HepG2 (cell line): ENCODE measurements around the gene JMJD6. TPM values are rescaled to one million over a fixed set of nuclear protein-coding genes. Genes with fewer than 3 reads are reported as not detected.
"Not testable (repeated sequence)": the region's sequence is repeated elsewhere in the genome, so short reads cannot be mapped to it uniquely, and the experiment has no call there.

Experiments
- ATAC-seq: fragments of 200-7000 bp; cut with Tn5 transposase; 3 replicates; pipeline ENCODE4 v1.9.1; 2020; ENCODE audit warnings: mild to moderate bottlenecking, moderate library complexity
- BruUV-seq: library from RNA; stranded (reverse); fragments of 400-500 nt; replicated peaks from 2 replicates; lab custom pipeline; 2021; lab: Mats Ljungman, UMichigan
- CTCF ChIA-PET: fragments of 300-600 bp; formaldehyde crosslinking; extraction: SDS; loops from one replicate; lab custom pipeline; 2021; ENCODE audit warnings: low total read pairs, inconsistent platforms, low intra/inter-chr PET ratio; lab: Yijun Ruan, JAX
- POLR2A ChIA-PET: fragments of 350-600 bp; sonication (Branson Sonifier 250); formaldehyde crosslinking; loops from one replicate; lab custom pipeline; 2020; ENCODE audit warnings: antibody characterized with exemption, inconsistent platforms; lab: Yijun Ruan, JAX
- DNase-seq: peaks from one replicate; pipeline ENCODE4 v3.0.0-alpha.2; 2015; ENCODE audit warnings: low spot score
- FAIRE-seq: peaks from 3 replicates; lab custom pipeline; 2011; peaks lifted over from hg19 to GRCh38; lab: Jason Lieb, UNC
- H2AFZ ChIP-seq: one replicate; pipeline ENCODE4 v1.6.1; 2011; ENCODE audit warnings: low read length, inconsistent platforms
- H3K27ac ChIP-seq: fragments of 300-600 bp; 3 replicates; pipeline ENCODE4 v1.8.0; 2011; ENCODE audit warnings: mixed run types, mild to moderate bottlenecking, mixed read lengths, low read length, inconsistent platforms; ENCODE audit not compliant: insufficient read depth; ENCODE audit errors: extremely low read length
- H3K27me3 ChIP-seq, 2 experiments: fragments of 200-600 bp in 1 of 2; 2 replicates in 1 of 2; 3 replicates in 1 of 2; pipeline versions ENCODE4 v1.6.0 to v1.8.0; 2011; ENCODE audit warnings: low read length in 2 of 2, mild to moderate bottlenecking in 2 of 2, moderate library complexity in 2 of 2, inconsistent platforms in 1 of 2; ENCODE audit not compliant: insufficient read depth in 2 of 2, control insufficient read depth in 1 of 2
- H3K36me3 ChIP-seq, 2 experiments: fragments of 200-600 bp in 1 of 2; replicated peaks in 1 of 2; 2 replicates in 1 of 2; 3 replicates in 1 of 2; pipeline versions ENCODE4 v1.5.1 to v1.8.0; 2011; ENCODE audit warnings: low read length in 2 of 2, inconsistent platforms in 1 of 2; ENCODE audit not compliant: insufficient read depth in 2 of 2, control insufficient read depth in 1 of 2
- H3K4me1 ChIP-seq: 2 replicates; pipeline ENCODE4 v1.5.1; 2012; ENCODE audit warnings: low read length, inconsistent platforms; ENCODE audit not compliant: insufficient read depth
- H3K4me2 ChIP-seq: 2 replicates; pipeline ENCODE4 v1.6.0; 2011; ENCODE audit warnings: low read depth, low read length, inconsistent platforms
- H3K4me3 ChIP-seq, 3 experiments: fragments of 200-600 bp in 1 of 3; sonication (generic), shearing (Covaris generic) in 1 of 3; replicated peaks in 1 of 3; 2 replicates each; pipeline ENCODE4 v1.5.1; 2011 to 2016; ENCODE audit warnings: low read length in 3 of 3, inconsistent platforms in 2 of 3, low read depth in 2 of 3, mild to moderate bottlenecking in 2 of 3, control low read depth in 1 of 3, mixed read lengths in 1 of 3; ENCODE audit not compliant: insufficient read depth in 1 of 3
- H3K79me2 ChIP-seq: one replicate; pipeline ENCODE4 v1.6.1; 2011; ENCODE audit warnings: low read length, inconsistent platforms; ENCODE audit not compliant: insufficient read depth
- H3K9ac ChIP-seq: 2 replicates; pipeline ENCODE4 v1.6.0; 2011; ENCODE audit warnings: mild to moderate bottlenecking, low read depth, low read length, inconsistent platforms; ENCODE audit not compliant: insufficient read depth
- H3K9me3 ChIP-seq: 2 replicates; pipeline ENCODE4 v1.5.1; 2012; ENCODE audit warnings: mild to moderate bottlenecking, low read length
- H4K20me1 ChIP-seq: 2 replicates; pipeline ENCODE4 v1.6.0; 2011; ENCODE audit warnings: inconsistent platforms, mild to moderate bottlenecking, low read length, moderate library complexity; ENCODE audit not compliant: insufficient read depth
- AKAP8 ChIP-seq: sonication (generic); formaldehyde crosslinking; IDR thresholded peaks from 2 replicates; pipeline ENCODE4 v1.5.1; 2020; ENCODE audit warnings: mild to moderate bottlenecking, missing genetic modification reagents
- CHCHD3 ChIP-seq: sonication (generic); formaldehyde crosslinking; IDR thresholded peaks from 2 replicates; pipeline ENCODE4 v1.8.0; 2022; ENCODE audit warnings: mild to moderate bottlenecking, missing genetic modification reagents, moderate library complexity
- FOSL2 ChIP-seq: sonication (generic); formaldehyde crosslinking; IDR thresholded peaks from 2 replicates; pipeline ENCODE4 v1.4.0; 2020; ENCODE audit warnings: missing genetic modification reagents
- MXD4 ChIP-seq: IDR thresholded peaks from 2 replicates; pipeline ENCODE4 v1.6.1; 2016; ENCODE audit warnings: mild to moderate bottlenecking, missing biosample characterization, missing genetic modification reagents
- NCOA2 ChIP-seq: sonication (generic); formaldehyde crosslinking; IDR thresholded peaks from 2 replicates; pipeline ENCODE4 v1.8.0; 2022; ENCODE audit warnings: inconsistent platforms
- NR2C2 ChIP-seq: sonication (generic); formaldehyde crosslinking; IDR thresholded peaks from 2 replicates; pipeline ENCODE4 v1.4.0; 2020; ENCODE audit warnings: missing genetic modification reagents, mild to moderate bottlenecking, moderate library complexity, borderline replicate concordance
- TGIF2 ChIP-seq: IDR thresholded peaks from 2 replicates; pipeline ENCODE4 v1.6.1; 2016; ENCODE audit warnings: control low read depth, missing compliant biosample characterization
- ZFP41 ChIP-seq: sonication (generic); formaldehyde crosslinking; IDR thresholded peaks from 2 replicates; pipeline ENCODE4 v1.4.0; 2020; ENCODE audit warnings: mild to moderate bottlenecking, missing genetic modification reagents, borderline replicate concordance
- ZNF124 ChIP-seq: sonication (generic); formaldehyde crosslinking; IDR thresholded peaks from 2 replicates; pipeline ENCODE4 v1.4.0; 2020; ENCODE audit warnings: missing genetic modification reagents
- ZNF225 ChIP-seq: sonication (generic); formaldehyde crosslinking; IDR thresholded peaks from 2 replicates; pipeline ENCODE4 v1.4.0; 2020; ENCODE audit warnings: mild to moderate bottlenecking, missing genetic modification reagents
- WGBS: methylation state at CpG from one replicate; pipeline ENCODE4 v1.1.6; 2017; ENCODE audit warnings: low lambda C conversion rate; 5-methylcytosine and 5-hydroxymethylcytosine counted together
- in situ Hi-C: cut with HindIII; loops from 2 replicates; pipeline ENCODE4 v1.10.0; 2017; ENCODE audit warnings: low pct_unique_long_range_greater_than_20kb; ENCODE audit not compliant: extremely low pct_ligation_motif_present
- intact Hi-C: fragments of 100-400 bp; cut with micrococcal nuclease; formaldehyde crosslinking; loops from one replicate; pipeline ENCODE4 v1.10.0; 2022; ENCODE audit not compliant: unreplicated experiment
- polyA plus RNA-seq, 8 experiments: library from polyadenylated mRNA; depleted of rRNA in 3 of 8; stranded (reverse) in 7 of 8; unstranded in 1 of 8; fragments of >200 nt; fragmentation: Illumina TruSeq in 4 of 8; extraction: Trizol in 4 of 8; gene quantifications; 2 replicates each; pipeline versions ENCODE4 v1.2.1 to v1.2.3, GENCODE V29; 2011 to 2016; ENCODE audit warnings: low read depth in 4 of 8, missing spikeins in 1 of 8, mixed read lengths in 1 of 8; ENCODE audit not compliant: insufficient read depth in 1 of 8
- total RNA-seq, 5 experiments: library from RNA; depleted of rRNA; stranded (reverse); fragments of >200 nt; fragmentation: Illumina TruSeq; extraction: Trizol; gene quantifications; 2 replicates each; pipeline ENCODE4 v1.2.3, GENCODE V29; 2016; ENCODE audit warnings: low read depth in 1 of 5

The JMJD6 gene
- total and polyA plus RNA-seq, 2 of the 13 experiments (the other 11 are each of a cell fraction or from before 2014, with no cell fraction given), result 33.6 to 41.0 TPM

- BruUV-seq, result no TSS peak
- TF ChIP-seq MXD4 (no peak), NR2C2 (CRISPR knock-in tag) (no peak), CHCHD3 (no peak), ZNF124 (CRISPR knock-in tag) (no peak), FOSL2 (CRISPR knock-in tag) (no peak), NCOA2 (CRISPR knock-in tag) (no peak), ZFP41 (CRISPR knock-in tag) (no peak), ZNF225 (CRISPR knock-in tag) (no peak), AKAP8 (no peak), TGIF2 (no peak)
- TF ChIP-seq, all 625 proteins: peak for 0
- DNase-seq, result no peak
- H4K20me1 ChIP-seq, result no peaks in the 10 kb centered on the region
- no peaks in the 10 kb centered on the region for H3K27me3 ChIP-seq
- intact Hi-C loops, result no loop called here
- no peak overlapping the region for H3K9ac ChIP-seq
- whole genome bisulfite sequencing, result 96% methylated on average over 9 of the region's 9 CpGs
- FAIRE-seq, result no peak
- H3K79me2 ChIP-seq, result no peaks in the 10 kb centered on the region
- H3K4me2 ChIP-seq, result no peak overlapping the region
- H3K9me3 ChIP-seq, result no peaks in the 10 kb centered on the region
- no peaks in the 10 kb centered on the region for H3K4me1 ChIP-seq
- no peak overlapping the region for H3K4me3 ChIP-seq
- POLR2A ChIA-PET, result no interaction called here
- no peak overlapping the region for H2AFZ ChIP-seq
- in situ Hi-C loops, result no loop called here
- CTCF ChIA-PET, result no interaction called here
- peaks cover 11 to 35% of the 10 kb centered on the region in 2 experiments for H3K36me3 ChIP-seq
- ATAC-seq, result no peak
- H3K27ac ChIP-seq, result no peak overlapping the region
These were observed 21.4 kb upstream of the JMJD6 start for GRCh38 chr17:76747716-76748363.

- DNase-seq, H3K4me3 ChIP-seq, H3K27ac ChIP-seq, ATAC-seq, H2AFZ ChIP-seq, H3K9ac ChIP-seq, H4K20me1 ChIP-seq, H3K4me2 ChIP-seq, FAIRE-seq, H3K9me3 ChIP-seq, in situ Hi-C loops, intact Hi-C loops, H3K27me3 ChIP-seq, BruUV-seq, H3K79me2 ChIP-seq, H3K4me1 ChIP-seq, CTCF ChIA-PET: not testable (repeated sequence)
- 98% methylated on average over 6 of the region's 6 CpGs for WGBS
- POLR2A ChIA-PET, result interaction anchor here (1.0 kb wide), 1 partner anchor 8 kb away, joined by 3 read pairs; the partner anchor contains the start of gene MFSD11
- H3K36me3 ChIP-seq, result peaks cover 13 to 35% of the 10 kb centered on the region in 2 experiments
These were observed 19.4 kb upstream of the JMJD6 start for GRCh38 chr17:76745785-76746184.
